Measurements from ENCODE around the gene PPP2R5C.
"Not testable (repeated sequence)": the region's sequence is repeated elsewhere in the genome, so short reads cannot be mapped to it uniquely, and the experiment has no call there.

PPP2R5C gene

DNA sequence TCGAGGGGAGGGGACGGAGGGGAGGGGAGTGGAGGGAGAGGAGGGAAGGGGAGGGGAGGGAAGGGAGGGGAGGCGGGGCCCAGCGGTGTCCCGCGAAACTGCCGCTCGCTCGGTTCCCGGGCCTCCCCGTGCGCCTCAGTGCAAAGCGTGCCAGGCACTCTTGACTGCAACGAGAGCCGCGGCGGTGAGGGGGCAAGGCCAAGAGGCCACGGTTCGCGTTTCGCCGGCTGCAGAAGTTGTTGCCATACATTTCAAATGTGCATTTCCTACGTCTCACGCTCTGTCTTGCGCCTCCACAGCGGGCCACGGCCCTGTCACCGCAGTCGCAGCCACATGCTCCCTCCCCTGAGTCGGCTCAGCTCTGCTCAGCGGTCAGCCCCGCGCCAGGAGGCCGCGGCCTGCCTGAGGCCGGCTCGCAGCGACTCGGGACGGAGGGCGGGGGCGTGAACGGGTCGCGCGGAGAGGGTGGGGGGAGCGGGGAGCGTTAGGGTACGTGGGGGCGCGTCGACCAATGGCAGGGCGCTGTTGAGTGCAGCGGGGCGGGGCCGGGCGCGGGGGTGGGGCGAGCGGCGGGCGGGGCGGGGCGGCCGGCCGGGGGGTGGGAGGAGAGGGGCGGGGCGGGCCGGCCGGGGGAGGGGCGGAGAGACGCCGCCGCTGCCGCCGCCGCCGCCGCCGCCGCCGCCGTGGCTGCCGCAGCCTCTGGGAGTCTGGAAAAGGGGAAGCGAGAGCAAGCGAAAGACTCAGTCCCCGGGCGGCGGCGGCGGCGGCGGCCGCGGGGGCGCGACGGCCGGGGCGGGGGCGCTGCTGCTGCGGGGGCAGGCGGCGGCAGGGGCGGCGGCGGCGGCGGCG lies at the start of gene PPP2R5C:
PPP2R5C (plus strand) TSS at position 678 of the 849 bp plus-strand sequence. CDS start 185 bp downstream, outside the sequence.
- peak; percentile 68 for DNase-seq

DNA sequence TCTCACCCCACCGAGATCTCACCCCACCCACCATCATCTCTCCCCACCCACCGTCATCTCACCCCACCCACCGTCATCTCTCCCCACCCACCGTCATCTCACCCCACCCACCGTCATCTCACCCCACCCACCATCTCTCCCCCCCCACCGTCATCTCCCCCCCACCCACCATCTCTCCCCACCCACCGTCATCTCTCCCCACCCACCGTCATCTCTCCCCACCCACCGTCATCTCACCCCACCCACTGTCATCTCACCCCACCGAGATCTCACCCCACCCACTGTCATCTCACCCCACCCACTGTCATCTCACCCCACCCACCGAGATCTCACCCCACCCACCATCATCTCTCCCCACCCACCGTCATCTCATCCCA lies 49.7 kb upstream of the PPP2R5C start:
- not testable (repeated sequence) for DNase-seq

DNA sequence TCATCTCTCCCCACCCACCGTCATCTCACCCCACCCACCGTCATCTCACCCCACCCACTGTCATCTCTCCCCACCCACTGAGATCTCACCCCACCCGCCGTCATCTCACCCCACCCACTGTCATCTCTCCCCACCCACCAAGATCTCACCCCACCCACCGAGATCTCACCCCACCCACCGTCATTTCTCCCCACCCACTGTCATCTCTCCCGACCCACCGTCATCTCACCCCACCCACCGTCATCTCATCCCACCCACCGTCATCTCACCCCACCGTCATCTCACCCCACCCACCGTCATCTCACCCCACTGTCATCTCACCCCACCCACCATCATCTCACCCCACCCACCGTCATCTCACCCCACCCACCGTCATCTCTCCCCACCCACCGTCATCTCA lies 49.2 kb upstream of the PPP2R5C start:
- DNase-seq: not testable (repeated sequence)

GRCh38 chr14:101713091-101713490 lies 48.4 kb upstream of the PPP2R5C start:
- DNase-seq: not testable (repeated sequence)

DNA sequence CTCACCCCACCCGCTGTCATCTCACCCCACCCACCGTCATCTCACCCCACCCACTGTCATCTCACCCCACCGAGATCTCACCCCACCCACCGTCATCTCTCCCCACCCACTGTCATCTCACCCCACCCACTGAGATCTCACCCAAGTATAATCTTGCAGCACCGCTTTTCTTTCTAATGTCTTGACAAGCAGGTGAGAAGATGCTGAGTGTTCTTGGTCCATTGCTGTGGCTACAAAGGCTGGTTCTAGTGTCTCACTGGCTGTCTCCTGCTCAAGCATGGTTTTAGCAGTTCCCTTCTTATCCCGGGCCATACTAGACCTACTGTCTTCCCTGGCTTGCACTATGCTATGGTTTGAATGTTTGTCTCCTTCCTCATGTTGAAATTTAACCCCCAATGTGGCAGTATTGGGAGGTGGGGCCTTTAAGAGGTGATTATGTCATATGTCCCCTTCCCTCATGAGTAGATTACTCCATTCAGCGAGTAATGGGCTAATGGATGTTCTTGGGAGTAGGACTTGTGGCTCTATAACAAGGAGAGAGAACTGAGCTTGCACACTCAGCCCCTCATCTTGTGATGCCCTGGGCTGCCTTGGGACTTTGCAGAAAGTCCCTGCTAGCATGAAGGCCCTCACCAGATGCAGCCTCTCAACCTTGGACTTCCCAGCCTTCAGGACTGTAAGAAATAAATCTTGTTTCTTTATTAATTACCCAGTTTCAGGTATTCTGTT lies 47.7 kb upstream of the PPP2R5C start:
- no peak for DNase-seq

GRCh38 chr14:101714394-101714793 lies 47.1 kb upstream of the PPP2R5C start:
- DNase-seq: no peak

- DNase-seq: no peak
Measured at GRCh38 chr14:101715210-101716076, 46.1 kb upstream of the PPP2R5C start.

- DNase-seq: peak; percentile 10
Measured at GRCh38 chr14:101716077-101716950, 45.2 kb upstream of the PPP2R5C start.

- DNase-seq: peak; percentile 31
Measured at GRCh38 chr14:101716956-101717662, 44.4 kb upstream of the PPP2R5C start.

DNA sequence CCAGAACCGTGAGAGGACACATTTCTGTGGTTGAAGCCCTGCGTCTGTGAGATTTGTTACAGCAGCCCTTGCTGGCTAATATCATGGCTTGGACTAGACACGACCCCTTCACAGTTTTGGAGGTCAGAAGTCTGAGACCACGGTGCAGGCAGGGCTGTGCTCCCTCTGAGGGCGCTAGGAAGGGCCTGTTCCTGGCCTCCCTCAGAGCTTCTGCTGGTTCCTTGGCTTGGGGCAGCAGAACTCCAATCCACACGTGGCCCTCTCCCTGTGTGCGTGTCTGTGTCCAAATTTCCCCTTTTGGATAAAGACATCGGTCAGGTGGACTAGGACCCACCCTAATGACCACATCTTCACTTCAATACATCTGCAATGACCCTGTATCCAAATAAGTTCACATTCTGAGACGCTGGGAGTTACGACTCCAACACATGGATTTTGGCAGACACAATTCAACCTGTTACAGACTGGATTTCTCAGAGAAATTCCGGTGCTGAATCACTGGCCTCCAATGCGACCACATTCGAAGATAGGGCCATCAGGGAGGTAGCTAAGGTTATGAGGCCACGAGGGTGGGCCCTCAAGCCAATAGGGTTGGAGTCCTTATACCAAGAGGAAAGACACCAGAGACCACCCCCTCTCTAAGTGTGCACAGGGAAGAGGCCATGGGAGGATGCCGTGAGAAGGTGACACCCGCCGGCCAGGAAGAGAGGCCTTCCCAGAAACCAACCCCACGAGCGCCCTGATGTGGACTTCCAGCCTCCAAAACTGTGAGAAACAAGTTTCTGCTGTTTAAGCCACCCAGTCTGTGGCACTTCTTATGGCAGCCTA lies 43.6 kb upstream of the PPP2R5C start:
- DNase-seq: no peak

- DNase-seq: no peak
Measured at GRCh38 chr14:101719045-101719645, 42.4 kb upstream of the PPP2R5C start.

GRCh38 chr14:101719708-101720107 lies 41.8 kb upstream of the PPP2R5C start:
- no peak for DNase-seq

GRCh38 chr14:101721111-101721510 lies 40.4 kb upstream of the PPP2R5C start:
- no peak for DNase-seq

GRCh38 chr14:101721951-101722661 lies 39.4 kb upstream of the PPP2R5C start:
- peak; percentile 68 for DNase-seq

DNA sequence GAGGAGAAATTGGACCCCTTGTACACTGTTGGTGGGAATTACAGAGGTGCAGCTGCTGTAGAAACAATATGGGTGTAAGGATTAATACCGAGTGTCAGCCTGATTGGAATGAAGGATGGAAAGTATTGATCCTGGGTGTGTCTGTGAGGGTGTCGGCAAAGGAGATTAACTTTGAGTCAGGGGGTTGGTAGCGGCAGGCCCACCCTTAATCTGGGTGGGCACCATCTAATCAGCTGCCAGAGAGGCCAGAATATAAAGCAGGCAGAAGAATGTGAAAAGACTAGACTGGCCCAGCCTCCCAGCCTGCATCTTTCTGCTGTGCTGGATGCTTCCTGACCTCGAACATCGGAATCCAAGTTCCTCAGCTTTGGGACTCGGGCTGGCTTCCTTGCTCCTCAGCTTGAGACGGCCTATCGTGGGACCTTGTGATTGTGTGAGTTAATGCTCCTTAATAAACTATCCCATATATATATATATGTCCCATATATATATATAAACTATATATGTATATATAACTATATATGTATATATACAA lies 38.4 kb upstream of the PPP2R5C start:
- no peak for DNase-seq

DNA sequence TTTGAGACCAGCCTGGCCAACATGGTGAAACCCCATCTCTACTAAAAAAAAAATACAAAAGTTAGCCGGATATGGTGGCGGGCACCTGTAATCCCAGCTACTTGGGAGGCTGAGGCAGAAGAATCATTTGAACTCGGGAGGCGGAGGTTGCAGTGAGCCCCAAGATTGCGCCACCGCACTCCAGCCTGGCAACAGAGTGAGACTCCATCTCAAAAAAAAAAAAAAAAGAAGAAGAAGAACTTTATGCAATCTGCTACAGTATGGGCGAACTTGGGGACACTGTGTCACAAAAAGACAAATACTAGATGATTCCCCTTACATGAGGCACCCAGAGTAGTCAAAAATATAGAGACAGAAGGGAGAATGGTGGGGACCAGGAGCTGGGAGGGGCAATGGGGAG lies 35.9 kb upstream of the PPP2R5C start:
- peak; percentile 68 for DNase-seq

DNA sequence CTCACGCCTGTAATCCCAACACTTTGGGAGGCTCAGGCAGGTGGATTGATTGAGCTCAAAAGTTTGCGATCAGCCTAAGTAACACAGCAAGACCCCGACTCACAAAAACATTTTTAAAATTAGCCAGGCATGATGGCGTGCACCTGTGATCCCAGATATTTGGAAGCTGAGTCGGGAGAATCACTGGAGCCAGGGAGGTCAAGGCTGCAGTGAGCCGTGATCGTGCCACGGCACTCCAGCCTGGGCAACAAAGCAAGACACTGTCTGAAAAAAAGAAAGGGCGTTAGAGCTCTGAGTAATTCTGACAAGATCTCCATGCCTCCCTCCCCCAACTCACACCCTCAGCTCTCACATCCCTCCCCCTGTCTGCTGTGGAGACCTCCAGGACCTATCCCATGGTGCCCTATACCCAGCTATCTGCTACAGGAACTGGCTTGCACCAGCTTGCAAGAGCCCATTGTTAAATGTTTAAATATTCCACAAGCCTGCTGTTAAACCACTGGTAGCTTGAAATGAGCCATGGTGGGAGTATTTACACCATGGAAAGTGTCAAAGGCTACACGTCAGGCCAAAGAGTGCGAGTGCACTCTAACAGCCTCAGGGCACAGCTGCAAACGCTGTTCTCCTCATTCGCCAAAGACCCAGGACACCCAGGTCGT lies 35.1 kb upstream of the PPP2R5C start:
- no peak for DNase-seq

GRCh38 chr14:101726954-101727302 lies 34.6 kb upstream of the PPP2R5C start:
- DNase-seq: no peak

All from MV-4-11 (cell line).